ENCODE data around the gene RCOR1. TPM values are rescaled to one million over a fixed set of nuclear protein-coding genes. Genes with fewer than 3 reads are reported as not detected.

The RCOR1 gene
- total RNA-seq, 1 donor from 2014 or later: 52.8 TPM

DNA sequence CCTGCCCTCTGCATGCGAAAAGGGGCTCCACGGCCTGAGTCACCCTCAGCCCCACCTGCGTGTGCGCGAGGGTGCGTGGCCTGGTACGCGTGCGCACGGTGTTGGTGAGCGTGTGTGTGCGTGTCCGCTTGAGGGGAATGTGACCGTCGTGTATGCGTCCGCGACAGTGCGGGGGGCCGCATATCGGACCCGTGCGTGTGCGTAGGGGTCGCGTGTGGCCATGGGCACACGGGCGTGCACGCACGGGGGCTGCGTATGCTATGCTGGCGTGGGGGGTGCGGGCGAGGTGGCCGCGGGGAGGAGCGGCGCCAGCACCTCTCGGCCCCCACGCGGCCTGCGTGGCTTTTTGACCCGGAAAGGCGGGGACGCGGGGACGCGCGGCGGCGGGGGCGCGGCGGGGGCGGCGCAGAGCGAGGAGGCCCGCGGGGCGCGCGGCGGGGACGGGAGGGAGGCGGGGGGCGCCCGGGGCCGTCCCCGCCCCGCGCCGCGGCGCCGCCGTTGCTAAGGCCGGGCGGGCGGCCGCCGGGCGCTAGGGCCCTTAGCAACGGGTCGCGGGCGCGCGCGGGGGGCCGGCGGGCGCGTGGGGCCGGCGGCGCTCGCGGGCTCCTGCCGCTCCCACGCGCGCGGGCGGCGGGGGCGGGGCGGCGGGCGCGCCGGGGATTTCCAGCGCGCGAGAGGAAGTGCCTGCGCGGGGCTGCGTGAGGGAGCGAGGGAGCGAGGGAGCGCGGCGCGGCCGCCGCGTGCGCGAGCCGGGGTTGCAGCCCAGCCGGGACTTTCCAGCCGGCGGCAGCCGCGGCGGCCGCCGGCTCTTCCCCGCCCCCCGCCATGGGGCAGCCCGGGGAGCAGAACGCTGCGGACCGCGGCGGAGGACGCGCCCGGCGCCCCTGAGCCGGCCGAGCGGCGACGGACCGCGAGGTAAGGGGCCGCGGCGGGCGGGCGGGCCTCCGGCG lies 184.6 kb downstream of the RCOR1 start, which contains the start of gene TRAF3:
TSS of gene TRAF3 (plus strand) at position 689 of the 950 bp plus-strand sequence. CDS start 92,753 bp downstream, outside the sequence.
- peak; percentile 44 for ATAC-seq

DNA sequence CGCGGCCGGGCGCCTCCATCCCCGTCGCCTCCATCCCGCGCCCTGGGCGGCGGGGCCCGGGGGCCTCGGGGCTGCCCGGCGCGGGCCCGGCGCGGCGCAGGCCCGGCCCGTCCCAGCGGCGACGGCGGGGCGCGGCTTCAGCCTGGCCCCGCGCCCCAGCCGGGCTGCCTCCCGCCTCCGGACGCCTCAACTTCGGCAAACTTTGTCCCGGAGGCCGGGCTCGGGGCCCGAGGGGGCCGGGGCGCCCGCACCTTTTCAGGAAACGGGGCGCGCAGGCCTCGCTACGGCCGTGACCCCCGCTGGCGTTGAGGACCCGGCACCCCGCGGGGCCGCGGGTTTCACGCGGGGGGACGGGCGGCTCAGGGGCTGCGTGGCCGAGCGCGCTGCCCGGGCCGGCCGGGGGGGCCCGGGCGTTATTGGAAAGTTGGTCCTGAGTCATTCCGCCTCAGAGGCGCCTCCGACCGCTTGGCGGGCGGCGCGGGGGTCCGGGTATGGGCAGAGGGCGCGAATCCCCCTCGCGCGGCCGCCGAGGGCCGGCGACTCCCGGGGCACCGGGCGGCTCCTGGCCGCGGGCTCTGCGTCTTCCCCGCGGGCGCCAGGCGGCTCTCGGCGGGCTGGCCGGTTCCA lies 185.4 kb downstream of the RCOR1 start:
- ATAC-seq: peak; percentile 33

DNA sequence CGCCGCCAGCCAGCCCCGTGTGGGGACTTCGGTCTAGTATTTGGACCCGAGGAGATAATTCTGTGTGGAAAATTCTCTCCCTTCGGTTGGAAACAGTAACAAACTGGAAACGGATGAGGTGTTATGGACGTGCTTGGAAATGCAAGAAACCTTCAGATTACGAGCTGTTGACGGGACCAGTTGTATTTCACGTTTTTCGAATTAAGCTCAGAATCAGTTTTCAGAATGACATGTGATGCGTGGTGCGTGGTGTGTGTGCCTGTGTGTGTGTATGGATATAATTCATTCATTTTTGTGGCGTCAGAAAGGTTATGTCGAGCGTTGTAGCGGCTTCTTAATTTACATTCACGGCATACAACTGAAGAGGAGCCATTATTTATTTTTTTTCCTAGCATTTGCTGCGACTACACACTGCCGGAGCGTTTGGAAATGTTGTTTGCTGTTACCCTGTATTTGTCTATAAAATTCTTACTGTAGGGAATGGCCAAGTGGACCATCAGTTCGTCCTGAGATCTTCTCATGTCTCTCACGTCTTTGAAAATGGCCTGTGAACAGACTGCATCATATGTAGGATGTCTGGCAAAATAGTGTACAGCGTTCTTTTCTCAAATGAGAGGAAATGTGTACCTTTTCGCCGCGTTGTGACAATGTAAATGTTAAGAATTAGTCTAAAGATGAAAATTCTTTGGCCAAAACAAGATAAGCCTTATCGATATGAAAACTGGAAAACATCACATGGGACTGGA lies 186.1 kb downstream of the RCOR1 start:
- no peak for ATAC-seq

DNA sequence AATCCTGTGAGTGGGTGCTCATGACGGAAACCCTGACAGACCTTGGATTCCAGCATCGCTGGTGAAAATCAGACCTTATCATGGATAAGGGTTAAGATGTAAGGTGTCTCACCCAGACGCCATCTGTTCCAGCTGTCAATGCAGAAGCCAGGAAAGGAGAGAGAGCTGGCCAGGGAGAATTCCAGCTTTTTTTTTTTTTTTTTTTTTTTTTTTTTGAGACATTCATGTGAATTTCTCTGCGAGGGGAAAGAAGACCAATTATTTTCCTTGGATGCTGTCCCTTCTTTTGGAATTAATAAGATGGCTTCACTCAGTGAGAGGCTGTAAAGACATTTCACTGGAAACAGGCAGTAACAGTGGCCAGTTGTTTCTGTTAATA lies 186.6 kb downstream of the RCOR1 start:
- ATAC-seq: no peak

DNA sequence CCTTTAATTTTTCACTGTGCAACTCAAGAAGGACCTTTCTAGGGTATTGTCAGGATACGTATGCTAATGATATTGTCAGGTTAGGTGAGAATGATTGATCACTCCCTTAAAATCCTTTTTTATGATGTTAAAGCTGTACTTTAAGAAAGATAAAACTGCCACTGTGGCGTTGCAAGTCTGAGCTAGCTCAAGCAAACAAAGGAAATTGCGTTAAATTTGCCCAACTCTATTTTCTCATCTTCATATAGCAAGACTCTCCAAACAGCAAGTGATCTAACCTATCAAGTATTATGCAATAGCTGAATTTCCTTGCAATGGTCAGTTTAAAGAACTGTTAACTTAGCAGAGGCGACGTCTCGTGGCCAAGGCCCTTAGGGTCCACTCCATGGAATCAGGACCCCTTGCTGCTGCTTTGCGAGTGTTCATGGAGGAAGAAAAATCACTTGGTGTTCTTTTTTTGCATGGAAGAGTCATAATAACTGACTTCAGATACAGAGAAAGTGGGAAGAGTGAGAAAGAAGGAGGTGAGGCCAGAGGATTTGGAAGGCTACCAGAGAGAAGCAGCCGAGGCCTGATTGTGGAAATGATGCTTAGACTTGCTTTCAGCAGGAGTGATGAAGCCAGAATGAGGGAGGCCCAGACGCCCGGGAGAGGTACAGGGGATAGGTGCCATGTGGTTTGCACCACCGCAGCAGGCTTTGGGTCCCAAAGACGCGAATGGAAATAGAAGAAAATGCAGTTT lies 187.3 kb downstream of the RCOR1 start:
- no peak for ATAC-seq

Other genes with a start within 250 kb of the RCOR1 start
- gene CINP, start 229.8 kb upstream of the RCOR1 start, total RNA-seq: 29.6 TPM
- 10.9 TPM for gene TECPR2, start 229.7 kb upstream of the RCOR1 start, total RNA-seq
- gene ANKRD9, start 82.9 kb upstream of the RCOR1 start, total RNA-seq: 16.1 TPM
- 15.1 TPM for gene TRAF3, start 184.8 kb downstream of the RCOR1 start, total RNA-seq